GM18868 (cell line): ENCODE results near the gene BCO1.

Experiments used
- ATAC-seq: cut with Tn5 transposase; IDR thresholded peaks from one replicate; pipeline ENCODE4 v1.9.1; 2021; ENCODE audit warnings: mild to moderate bottlenecking, moderate library complexity; ENCODE audit not compliant: unreplicated experiment

The BCO1 gene

GRCh38 chr16:81232740-81233367 lies 5.6 kb upstream of the BCO1 start:
- no peak for ATAC-seq

- no peak for ATAC-seq
These were observed 1.2 kb upstream of the BCO1 start for GRCh38 chr16:81237282-81237681.

- ATAC-seq, result no peak
These were observed 570 bp upstream of the BCO1 start for GRCh38 chr16:81237942-81238295.

GRCh38 chr16:81239367-81240121 lies 1.1 kb downstream of the BCO1 start:
- no peak for ATAC-seq

- no peak for ATAC-seq
These were observed 3.2 kb downstream of the BCO1 start for GRCh38 chr16:81241706-81242105.

GRCh38 chr16:81242977-81243618 lies 4.6 kb downstream of the BCO1 start:
- no peak for ATAC-seq

- ATAC-seq, result no peak
These were observed 5.5 kb downstream of the BCO1 start for GRCh38 chr16:81243942-81244341.

- ATAC-seq, result no peak
These were observed 13.4 kb downstream of the BCO1 start for GRCh38 chr16:81251871-81252270.

- ATAC-seq, result no peak
These were observed 14.7 kb downstream of the BCO1 start for GRCh38 chr16:81253141-81253540.

- ATAC-seq, result no peak
These were observed 16.5 kb downstream of the BCO1 start for GRCh38 chr16:81254922-81255526.

GRCh38 chr16:81259916-81260315 lies 21.4 kb downstream of the BCO1 start:
- no peak for ATAC-seq

GRCh38 chr16:81261049-81261648 lies 22.7 kb downstream of the BCO1 start:
- ATAC-seq, result no peak

- no peak for ATAC-seq
These were observed 25.2 kb downstream of the BCO1 start for GRCh38 chr16:81263470-81264220.

GRCh38 chr16:81264386-81264785 lies 25.9 kb downstream of the BCO1 start:
- ATAC-seq, result no peak

- no peak for ATAC-seq
These were observed 26.6 kb downstream of the BCO1 start for GRCh38 chr16:81265052-81265451.

- ATAC-seq, result no peak
These were observed 27.4 kb downstream of the BCO1 start for GRCh38 chr16:81265658-81266451.

GRCh38 chr16:81266680-81267095 lies 28.2 kb downstream of the BCO1 start:
- no peak for ATAC-seq

GRCh38 chr16:81268509-81268908 lies 30.0 kb downstream of the BCO1 start:
- ATAC-seq, result no peak

- ATAC-seq, result no peak
These were observed 34.9 kb downstream of the BCO1 start for GRCh38 chr16:81273223-81273950.
